AG20443 (cell line): ENCODE data around the gene ZNF217.
"Not testable (repeated sequence)": the region's sequence is repeated elsewhere in the genome, so short reads cannot be mapped to it uniquely, and the experiment has no call there.

ENCODE experiments used
- DNase-seq: peaks from one replicate; pipeline ENCODE4 v3.0.0; 2012; ENCODE audit warnings: low spot score, mixed read lengths

The ZNF217 gene

GRCh38 chr20:53583660-53584549 lies 9.7 kb downstream of the ZNF217 start:
- not testable (repeated sequence) for DNase-seq

- peak; percentile 78 for DNase-seq
Observed at GRCh38 chr20:53582574-53583351, 10.9 kb downstream of the ZNF217 start.

- no peak for DNase-seq
Observed at GRCh38 chr20:53582251-53582570, 11.4 kb downstream of the ZNF217 start.

- no peak for DNase-seq
Observed at GRCh38 chr20:53581444-53582250, 12.0 kb downstream of the ZNF217 start.

GRCh38 chr20:53580376-53581111 lies 13.1 kb downstream of the ZNF217 start:
- no peak for DNase-seq

GRCh38 chr20:53579581-53580375 lies 13.9 kb downstream of the ZNF217 start:
- DNase-seq = peak; percentile 40

- DNase-seq = peak; percentile 55
Observed at GRCh38 chr20:53579266-53579580, 14.4 kb downstream of the ZNF217 start.

GRCh38 chr20:53578492-53579222 lies 15.0 kb downstream of the ZNF217 start:
- DNase-seq = peak; percentile 82

- no peak for DNase-seq
Observed at GRCh38 chr20:53576586-53577318, 16.9 kb downstream of the ZNF217 start.

GRCh38 chr20:53576195-53576580 lies 17.5 kb downstream of the ZNF217 start:
- no peak for DNase-seq

- no peak for DNase-seq
Observed at GRCh38 chr20:53575481-53576194, 18.0 kb downstream of the ZNF217 start.

- no peak for DNase-seq
Observed at GRCh38 chr20:53574819-53575218, 18.8 kb downstream of the ZNF217 start.

GRCh38 chr20:53574259-53574789 lies 19.3 kb downstream of the ZNF217 start:
- DNase-seq = no peak

GRCh38 chr20:53571555-53572286 lies 21.9 kb downstream of the ZNF217 start:
- DNase-seq = no peak

GRCh38 chr20:53570446-53571276 lies 23.0 kb downstream of the ZNF217 start:
- DNase-seq = no peak

GRCh38 chr20:53569606-53570307 lies 23.9 kb downstream of the ZNF217 start:
- no peak for DNase-seq
